Activated T-helper 1 cell treated with anti-CD3 and anti-CD28 coated beads, Interleukin-12 subunit alpha, Interleukin-12 subunit beta, Interleukin-2, Interleukin-4 antibody, amounts not matched to agents 30 ng/mL and 10 ng/mL and 1 ng/mL, durations not matched to agents 14 hours and 24 hours and 36 hours (primary cell): ENCODE results near the gene PCNX1. TPM values are rescaled to one million over a fixed set of nuclear protein-coding genes. Genes with fewer than 3 reads are reported as not detected.
"Not testable (repeated sequence)": the region's sequence is repeated elsewhere in the genome, so short reads cannot be mapped to it uniquely, and the experiment has no call there.

ENCODE experiments used
- DNase-seq: peaks from one replicate; pipeline ENCODE4 v3.0.0; 2021; ENCODE audit warnings: low spot score
- H3K27ac Mint-ChIP-seq: one replicate; pipeline ENCODE4 v1.8.0; 2021; ENCODE audit warnings: mild to moderate bottlenecking, mixed read lengths
- H3K27me3 Mint-ChIP-seq: one replicate; pipeline ENCODE4 v1.8.0; 2022; ENCODE audit warnings: mild to moderate bottlenecking, moderate library complexity, mixed read lengths; ENCODE audit not compliant: insufficient read depth
- H3K36me3 Mint-ChIP-seq: one replicate; pipeline ENCODE4 v1.8.0; 2021; ENCODE audit warnings: low read depth, mixed read lengths
- H3K4me1 Mint-ChIP-seq: one replicate; pipeline ENCODE4 v1.8.0; 2021; ENCODE audit warnings: low read depth, mixed read lengths
- H3K4me3 Mint-ChIP-seq: one replicate; pipeline ENCODE4 v1.8.0; 2021; ENCODE audit warnings: mild to moderate bottlenecking, moderate library complexity, mixed read lengths
- H3K9me3 Mint-ChIP-seq: one replicate; pipeline ENCODE4 v1.8.0; 2021; ENCODE audit warnings: mixed read lengths
- intact Hi-C: fragments of 100-400 bp; cut with micrococcal nuclease; formaldehyde crosslinking; loops from one replicate; pipeline ENCODE4 v1.15.1; 2024
- total RNA-seq: library from RNA; stranded (reverse); gene quantifications from 2 replicates; pipeline ENCODE4 v1.2.3, GENCODE V29; 2022

Gene PCNX1
- total RNA-seq, 1 donor from 2014 or later = 37.9 TPM

DNA sequence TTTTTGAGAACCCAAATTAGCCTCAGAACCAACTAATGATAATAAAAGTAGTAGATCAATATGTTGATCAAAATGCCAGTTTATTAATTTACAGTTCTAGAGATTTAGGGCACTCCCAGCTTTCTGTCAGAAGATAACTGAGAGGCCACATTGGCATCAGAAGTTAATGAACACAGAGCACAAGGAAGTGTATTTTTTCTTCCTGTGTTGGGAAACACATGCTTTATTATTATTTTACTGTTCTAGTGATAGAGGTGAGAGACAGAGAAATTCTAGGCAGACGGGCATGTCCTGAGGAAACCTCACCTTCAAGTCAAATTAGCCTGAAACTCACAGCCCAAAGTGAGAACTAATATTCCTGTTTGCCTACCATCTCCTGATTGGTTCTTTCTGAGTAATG is 213.7 kb downstream of the PCNX1 start:
- Mint-ChIP-seq H3K36me3 (peaks cover 1% of the 10 kb centered on the region), H3K27ac (no peak overlapping the region), H3K27me3 (no peaks in the 10 kb centered on the region), H3K9me3 (no peaks in the 10 kb centered on the region), H3K4me3 (no peak overlapping the region), H3K4me1 (peaks cover 10% of the 10 kb centered on the region)
- intact Hi-C loops = no loop called here
- no peak for DNase-seq

DNA sequence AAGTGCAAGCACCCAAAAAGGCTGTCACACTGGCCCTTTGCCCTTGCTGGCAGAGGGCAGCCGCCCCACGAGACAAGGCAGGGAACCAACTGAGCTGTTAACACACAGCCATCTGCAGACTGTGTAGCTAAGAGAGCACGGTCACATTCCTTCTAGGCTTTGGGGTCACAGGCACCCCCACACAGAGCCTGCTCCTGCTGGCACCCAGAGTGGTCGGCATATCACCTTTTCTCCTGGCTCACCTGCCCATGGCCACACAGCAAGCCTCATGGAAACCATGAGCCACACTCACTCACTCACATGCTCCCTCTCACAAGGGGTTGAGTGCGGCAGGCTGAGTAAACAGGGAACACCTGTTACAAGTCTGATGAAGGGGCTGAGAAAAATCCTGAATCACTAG is 214.5 kb downstream of the PCNX1 start:
- Mint-ChIP-seq H3K27ac (no peak overlapping the region), H3K9me3 (no peaks in the 10 kb centered on the region), H3K36me3 (peaks cover 1% of the 10 kb centered on the region), H3K27me3 (no peaks in the 10 kb centered on the region), H3K4me3 (no peak overlapping the region), H3K4me1 (peaks cover 10% of the 10 kb centered on the region)
- no peak for DNase-seq
- intact Hi-C loops = no loop called here

DNA sequence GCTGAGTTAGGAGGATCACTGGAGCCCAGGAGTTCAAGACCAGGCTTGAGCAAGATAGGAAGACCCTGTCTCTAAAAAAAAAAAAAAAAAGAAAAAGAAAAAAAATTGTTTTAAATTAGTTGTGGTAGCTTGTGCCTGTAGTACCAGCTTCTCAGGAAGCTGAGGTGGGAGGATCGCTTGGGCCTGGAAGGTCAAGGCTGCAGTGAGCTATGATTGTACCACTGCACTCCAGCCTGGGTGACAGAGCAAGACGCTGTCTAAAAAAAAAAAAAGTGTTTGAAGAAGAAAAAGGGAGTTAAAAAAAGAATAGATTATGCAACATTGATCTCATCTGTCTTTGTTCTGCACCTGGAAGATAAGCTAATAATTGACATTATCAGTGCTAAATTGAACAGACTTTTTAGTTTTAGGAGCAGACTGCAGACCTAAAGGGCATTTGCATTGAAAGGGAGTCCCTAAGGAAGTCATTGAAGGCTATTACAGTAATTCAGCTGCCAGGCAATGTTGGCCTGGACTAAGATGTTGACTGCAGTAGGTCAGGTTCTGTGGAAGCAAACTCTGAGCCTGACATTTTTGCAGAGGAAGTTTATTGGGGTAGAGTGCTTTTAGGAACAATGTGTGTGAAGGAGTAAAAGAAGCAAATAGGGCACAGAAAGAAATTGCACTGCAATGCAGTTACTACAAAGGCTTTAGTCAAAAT is 215.8 kb downstream of the PCNX1 start:
- Mint-ChIP-seq H3K4me3 (no peak overlapping the region), H3K4me1 (peaks cover 10% of the 10 kb centered on the region), H3K36me3 (no peaks in the 10 kb centered on the region), H3K9me3 (no peaks in the 10 kb centered on the region), H3K27me3 (no peaks in the 10 kb centered on the region), H3K27ac (no peak overlapping the region)
- no peak for DNase-seq
- intact Hi-C loops = no loop called here

DNA sequence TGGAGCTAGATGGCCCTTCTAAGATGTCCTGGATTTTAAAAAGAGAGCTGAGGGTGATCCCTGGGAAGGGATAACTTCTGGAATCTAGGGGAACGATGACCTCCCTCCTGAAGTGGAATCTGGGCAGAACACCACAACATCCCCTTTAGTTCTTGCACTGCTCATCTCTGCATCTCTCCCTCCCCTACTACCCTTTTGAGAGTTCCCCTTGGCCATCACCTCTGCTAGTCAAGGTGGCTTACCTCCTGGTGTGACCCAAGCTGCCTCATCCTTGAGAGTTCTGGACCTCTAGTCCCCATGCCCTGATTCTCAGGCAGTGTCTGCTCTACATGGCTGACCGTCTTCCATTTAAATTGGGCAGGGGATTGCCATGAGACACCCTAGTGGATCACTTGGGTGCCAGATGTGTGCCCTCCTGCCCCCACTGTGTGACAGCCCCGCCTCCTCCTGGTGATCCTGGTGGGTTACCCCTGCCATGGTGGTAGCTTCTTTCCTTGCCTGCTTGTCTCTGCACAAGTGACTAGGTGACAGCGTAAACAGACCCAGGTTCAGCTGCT is 216.4 kb downstream of the PCNX1 start:
- Mint-ChIP-seq H3K4me1 (peaks cover 5% of the 10 kb centered on the region), H3K36me3 (no peaks in the 10 kb centered on the region), H3K27ac (no peak overlapping the region), H3K27me3 (no peaks in the 10 kb centered on the region), H3K9me3 (no peaks in the 10 kb centered on the region), H3K4me3 (no peak overlapping the region)
- DNase-seq = no peak
- intact Hi-C loops = no loop called here

DNA sequence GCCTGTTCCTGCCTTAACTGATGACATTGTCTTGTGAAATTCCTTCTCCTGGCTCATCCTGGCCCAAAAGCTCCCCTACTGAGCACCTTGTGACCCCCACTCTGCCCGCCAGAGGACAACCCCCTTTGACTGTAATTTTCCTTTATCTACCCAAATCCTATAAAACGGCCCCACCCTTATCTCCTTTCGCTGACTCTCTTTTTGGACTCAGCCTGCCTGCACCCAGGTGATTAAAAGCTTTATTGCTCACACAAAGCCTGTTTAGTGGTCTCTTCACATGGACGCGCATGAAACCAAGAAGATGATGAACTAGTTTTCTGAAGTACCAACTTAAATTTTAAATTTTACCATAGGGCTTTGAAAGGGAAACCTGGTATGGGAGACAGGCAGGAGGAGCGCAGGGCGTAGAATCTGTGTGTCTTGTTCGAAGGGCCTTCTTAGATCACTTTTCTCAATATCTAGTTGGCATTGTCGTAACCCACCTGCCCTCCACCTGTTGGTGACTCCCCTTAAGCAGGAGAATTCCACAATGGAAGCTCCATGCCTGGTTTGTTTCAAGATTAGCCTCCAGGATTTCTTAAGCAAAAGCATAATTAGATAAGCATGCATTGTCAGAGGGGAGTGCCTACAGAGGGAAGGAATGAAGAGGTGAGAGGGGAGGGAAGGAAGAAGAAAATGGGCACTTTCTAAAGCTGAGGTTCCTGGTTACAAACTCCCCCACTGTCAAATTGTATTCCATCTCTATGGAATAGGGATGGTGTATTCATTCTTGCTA is 222.6 kb downstream of the PCNX1 start:
- H3K27me3 Mint-ChIP-seq, H3K27ac Mint-ChIP-seq, H3K36me3 Mint-ChIP-seq, DNase-seq, H3K4me3 Mint-ChIP-seq, H3K9me3 Mint-ChIP-seq, intact Hi-C loops: not testable (repeated sequence)
- peaks cover 12% of the 10 kb centered on the region for H3K4me1 Mint-ChIP-seq

DNA sequence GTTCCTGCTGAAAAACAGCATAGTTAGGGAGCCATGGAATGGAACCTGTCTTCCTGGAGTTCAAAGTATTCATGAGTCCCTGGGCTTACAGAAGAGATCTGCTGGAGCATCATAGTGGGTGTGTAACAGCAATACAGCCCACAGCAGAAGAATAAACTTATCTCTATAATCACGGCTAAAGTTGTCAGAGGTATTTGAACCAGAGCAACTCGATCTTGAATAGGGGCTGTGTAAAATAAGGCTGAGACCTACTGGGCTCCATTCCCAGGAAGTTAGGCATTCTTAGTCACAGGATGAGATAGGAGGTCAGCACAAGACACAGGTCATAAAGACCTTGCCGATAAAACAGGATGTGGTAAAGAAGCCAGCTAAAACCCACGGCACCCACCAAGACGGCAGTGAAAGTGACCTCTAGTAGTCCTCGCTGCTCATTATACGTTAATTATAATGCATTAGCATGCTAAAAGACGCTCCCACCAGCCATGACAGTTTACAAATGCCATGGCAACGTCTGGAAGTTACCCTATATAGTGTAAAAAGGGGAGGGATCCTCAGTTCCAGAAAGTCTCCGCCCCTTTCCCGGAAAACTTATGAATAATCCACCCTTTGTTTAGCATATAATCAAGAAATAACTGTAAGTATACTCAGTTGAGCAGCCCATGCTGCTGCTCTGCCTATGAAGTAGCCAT is 223.4 kb downstream of the PCNX1 start:
- Mint-ChIP-seq H3K27ac (no peak overlapping the region), H3K9me3 (no peaks in the 10 kb centered on the region), H3K27me3 (peaks cover 2% of the 10 kb centered on the region), H3K4me1 (peaks cover 12% of the 10 kb centered on the region), H3K36me3 (no peaks in the 10 kb centered on the region), H3K4me3 (no peak overlapping the region)
- intact Hi-C loops = no loop called here
- DNase-seq = no peak

DNA sequence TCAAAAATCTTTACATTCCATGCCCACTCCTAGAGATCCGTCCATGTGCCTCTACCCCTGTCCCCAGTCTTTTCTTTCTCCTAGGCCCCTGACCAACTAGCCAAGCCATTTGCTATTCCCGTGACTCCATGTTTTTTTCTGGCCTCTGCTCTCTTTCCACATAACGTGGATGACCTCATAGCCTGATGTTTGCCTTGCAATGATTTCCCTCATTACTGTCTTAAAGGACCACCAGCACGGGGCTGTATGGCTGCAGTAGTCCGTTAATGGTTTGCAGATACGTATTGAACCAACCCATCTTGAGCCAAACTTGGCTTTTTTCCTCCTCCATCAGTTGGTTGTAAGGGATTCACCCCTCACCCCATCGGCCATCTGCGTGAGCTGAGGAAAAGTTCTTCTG is 226.0 kb downstream of the PCNX1 start:
- Mint-ChIP-seq H3K27ac (no peak overlapping the region), H3K4me3 (no peak overlapping the region), H3K27me3 (peaks cover 2% of the 10 kb centered on the region), H3K9me3 (no peaks in the 10 kb centered on the region), H3K4me1 (peaks cover 12% of the 10 kb centered on the region), H3K36me3 (no peaks in the 10 kb centered on the region)
- intact Hi-C loops = no loop called here
- no peak for DNase-seq

DNA sequence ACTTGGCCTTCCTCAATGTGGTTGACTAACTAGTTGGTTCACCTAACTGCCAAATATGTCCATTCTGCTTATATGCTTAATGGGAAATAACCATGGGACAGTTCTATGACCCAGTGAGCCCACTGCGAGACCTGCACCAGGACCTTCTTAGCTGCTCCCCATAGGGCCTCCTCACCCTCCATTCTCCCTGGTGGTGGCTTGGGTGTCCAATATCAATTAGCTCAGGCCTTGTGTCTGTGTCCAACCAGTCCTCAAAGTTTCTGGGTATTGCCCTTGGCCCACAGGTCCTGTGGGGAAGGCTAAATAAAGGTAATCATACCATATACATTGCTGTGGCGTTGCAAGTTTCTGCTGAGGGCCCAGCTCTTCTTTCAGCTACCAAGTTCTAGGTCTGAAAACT is 228.2 kb downstream of the PCNX1 start:
- intact Hi-C loops = no loop called here
- no peak overlapping the region for H3K27ac Mint-ChIP-seq

DNA sequence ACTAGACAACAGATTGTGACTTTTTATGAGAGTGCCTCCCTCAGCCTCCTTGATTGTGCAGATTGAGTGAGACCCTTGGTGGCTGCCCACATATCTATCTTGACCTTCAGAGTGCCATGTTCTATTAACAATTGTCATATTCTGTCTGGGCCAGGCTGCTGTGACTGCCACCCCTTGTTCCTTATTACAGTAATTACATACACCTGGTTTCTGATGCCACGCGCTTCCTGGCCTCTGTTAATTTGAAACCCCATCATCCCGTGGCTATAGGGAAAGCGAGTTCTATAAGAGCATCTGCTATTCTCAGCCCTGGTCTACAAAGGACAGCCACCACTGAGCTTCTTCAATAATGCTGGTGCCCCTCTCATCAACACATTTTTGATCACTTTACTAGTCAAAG is 228.7 kb downstream of the PCNX1 start:
- Mint-ChIP-seq H3K36me3 (no peaks in the 10 kb centered on the region), H3K4me3 (no peak overlapping the region), H3K9me3 (no peaks in the 10 kb centered on the region), H3K27ac (no peak overlapping the region), H3K27me3 (peaks cover 2% of the 10 kb centered on the region), H3K4me1 (peaks cover 17% of the 10 kb centered on the region)
- intact Hi-C loops = no loop called here
- DNase-seq = no peak

More for the DNA sequence above, 228.2 kb downstream of the PCNX1 start:
- no peak overlapping the region for H3K4me3 Mint-ChIP-seq
- no peaks in the 10 kb centered on the region for H3K36me3 Mint-ChIP-seq
- H3K4me1 Mint-ChIP-seq = peaks cover 20% of the 10 kb centered on the region
- peaks cover 2% of the 10 kb centered on the region for H3K27me3 Mint-ChIP-seq
- no peak for DNase-seq
- no peaks in the 10 kb centered on the region for H3K9me3 Mint-ChIP-seq

DNA sequence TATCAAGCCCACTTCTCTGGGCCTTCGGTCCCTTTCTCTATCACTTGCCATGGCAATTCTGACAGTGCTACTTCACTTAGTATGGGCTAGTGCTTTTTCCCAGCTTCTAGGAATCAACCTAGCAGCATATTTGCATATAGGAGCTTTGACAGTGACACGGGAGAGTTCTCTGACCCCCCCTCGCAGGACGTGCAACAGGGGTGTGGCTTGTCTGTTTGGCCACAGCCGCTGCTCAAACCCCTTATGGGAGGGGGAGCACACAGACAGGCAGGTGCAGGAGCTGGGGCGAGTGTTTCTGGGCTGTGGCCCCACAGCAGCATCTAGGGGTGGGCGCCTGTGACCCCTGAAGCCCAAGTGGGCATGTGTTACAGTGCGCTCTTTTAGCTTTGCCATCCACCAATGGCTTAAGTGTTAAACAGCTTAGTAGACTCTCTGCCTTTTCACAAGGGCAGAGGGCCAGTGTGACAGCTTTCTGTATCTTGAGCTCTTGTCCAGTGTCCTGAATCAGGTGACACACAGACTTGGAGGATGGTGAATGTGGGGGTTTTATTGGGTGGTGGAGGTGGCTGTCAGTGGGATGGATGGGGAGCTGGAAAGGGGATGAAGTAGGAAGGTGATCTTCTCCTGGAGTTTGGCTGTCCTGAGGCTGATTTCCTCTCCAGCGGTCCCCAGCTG is 229.3 kb downstream of the PCNX1 start:
- intact Hi-C loops = no loop called here
- no peaks in the 10 kb centered on the region for H3K9me3 Mint-ChIP-seq
- H3K27me3 Mint-ChIP-seq = peaks cover 2% of the 10 kb centered on the region
- H3K4me3 Mint-ChIP-seq = no peak overlapping the region
- DNase-seq = no peak
- peaks cover 19% of the 10 kb centered on the region for H3K4me1 Mint-ChIP-seq
- H3K27ac Mint-ChIP-seq = no peak overlapping the region
- no peaks in the 10 kb centered on the region for H3K36me3 Mint-ChIP-seq

DNA sequence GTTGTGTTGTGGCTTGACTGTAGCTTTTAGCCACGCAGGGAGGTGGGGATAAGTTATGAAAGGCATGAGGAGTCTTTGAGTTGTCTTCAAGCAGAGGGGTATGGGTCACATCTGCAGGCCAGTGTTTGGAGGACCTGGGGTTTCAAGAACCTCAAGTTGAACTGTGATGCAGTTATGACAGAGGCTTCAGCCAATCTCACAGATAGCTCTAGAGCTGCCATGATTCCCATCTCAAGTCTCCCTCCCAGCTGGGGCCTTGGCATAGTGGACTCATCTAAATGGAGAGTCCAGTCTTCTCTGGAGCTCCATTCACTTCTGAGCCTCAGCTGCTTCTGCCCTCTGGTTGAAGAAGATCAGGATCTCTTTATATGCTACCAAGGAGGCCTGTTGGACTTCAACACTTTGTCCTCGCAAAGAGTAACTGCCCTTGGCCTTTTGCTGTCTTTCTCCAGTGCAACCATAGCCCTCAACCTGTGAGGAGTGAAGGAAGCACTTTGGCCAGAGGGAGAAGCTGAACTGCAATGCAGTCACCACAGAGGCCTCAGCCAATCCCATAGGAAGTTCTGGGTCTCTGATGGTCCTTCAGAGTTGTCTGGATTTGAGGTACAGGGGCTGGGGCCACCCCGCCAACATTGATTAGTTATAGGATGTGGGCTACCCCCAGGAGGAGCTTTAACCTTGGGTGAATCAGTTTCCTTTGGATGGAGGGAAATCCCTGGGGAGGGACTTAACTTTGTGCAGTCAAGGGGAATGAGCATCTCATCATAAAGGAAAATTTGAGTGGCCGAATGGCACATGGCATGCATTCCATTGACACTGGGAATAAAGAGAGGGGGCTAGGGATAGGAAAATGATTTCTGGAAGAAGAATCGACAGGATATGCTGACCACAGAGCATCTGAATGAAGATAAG is 230.5 kb downstream of the PCNX1 start:
- no peaks in the 10 kb centered on the region for H3K9me3 Mint-ChIP-seq
- H3K36me3 Mint-ChIP-seq = no peaks in the 10 kb centered on the region
- H3K27ac Mint-ChIP-seq = no peak overlapping the region
- peaks cover 32% of the 10 kb centered on the region for H3K4me1 Mint-ChIP-seq
- intact Hi-C loops = no loop called here
- no peak for DNase-seq
- peaks cover 2% of the 10 kb centered on the region for H3K27me3 Mint-ChIP-seq
- H3K4me3 Mint-ChIP-seq = no peak overlapping the region
